GM12878 (cell line): ENCODE results near the gene SOCS6. TPM values are rescaled to one million over a fixed set of nuclear protein-coding genes. Genes with fewer than 3 reads are reported as not detected.

Experiments used
- ATAC-seq: fragments of 200-7000 bp; cut with Tn5 transposase; 3 replicates; pipeline ENCODE4 v1.9.1; 2020; ENCODE audit warnings: mild to moderate bottlenecking, moderate library complexity
- BruUV-seq: library from RNA; stranded (reverse); fragments of 400-500 nt; replicated peaks from 2 replicates; lab custom pipeline; 2021; lab: Mats Ljungman, UMichigan
- CTCF ChIA-PET: fragments of 300-600 bp; sonication (Branson Sonifier 250); formaldehyde crosslinking; extraction: SDS; loops from one replicate; lab custom pipeline; 2021; ENCODE audit warnings: inconsistent platforms; lab: Yijun Ruan, JAX
- POLR2A ChIA-PET: fragments of 350-600 bp; formaldehyde crosslinking; extraction: SDS; loops from one replicate; lab custom pipeline; 2021; ENCODE audit warnings: inconsistent platforms; lab: Charles Lee
- RAD21 ChIA-PET: fragments of 300-600 bp; sonication (Branson Sonifier 250); formaldehyde crosslinking; loops from one replicate; lab custom pipeline; 2023; ENCODE audit warnings: antibody characterized with exemption; ENCODE audit not compliant: unreplicated experiment; lab: Charles Lee
- SMC1A ChIA-PET: fragments of 300-600 bp; sonication (Branson Sonifier 250); formaldehyde crosslinking; loops from one replicate; lab custom pipeline; 2023; ENCODE audit not compliant: unreplicated experiment, uncharacterized antibody; lab: Charles Lee
- DNase-seq: peaks from one replicate; pipeline ENCODE4 v3.0.0-alpha.2; 2011; ENCODE audit warnings: low read depth, low spot score
- FAIRE-seq: peaks from 3 replicates; lab custom pipeline; 2011; peaks lifted over from hg19 to GRCh38; lab: Jason Lieb, UNC
- H2AFZ ChIP-seq: 2 replicates; pipeline ENCODE4 v1.6.0; 2011; ENCODE audit warnings: low read depth, low read length, control low read depth; ENCODE audit not compliant: control insufficient read depth
- H3K27ac ChIP-seq: 2 replicates; pipeline ENCODE4 v1.5.1; 2011; ENCODE audit warnings: control low read depth; ENCODE audit not compliant: control insufficient read depth, insufficient read depth
- H3K27me3 ChIP-seq, 2 experiments: replicated peaks in 1 of 2; 2 replicates each; pipeline versions ENCODE4 v1.6.0 to v1.6.1; 2011; ENCODE audit warnings: low read length in 1 of 2; ENCODE audit not compliant: control insufficient read depth in 2 of 2, insufficient read depth in 2 of 2
- H3K36me3 ChIP-seq, 2 experiments: 2 replicates each; pipeline ENCODE4 v1.5.1; 2011; ENCODE audit warnings: low read length in 1 of 2; ENCODE audit not compliant: control insufficient read depth in 2 of 2, insufficient read depth in 2 of 2
- H3K4me1 ChIP-seq: 2 replicates; pipeline ENCODE4 v1.6.1; 2011; ENCODE audit warnings: mild to moderate bottlenecking, low read length, moderate library complexity, mixed read lengths; ENCODE audit not compliant: control insufficient read depth, insufficient read depth
- H3K4me2 ChIP-seq: 2 replicates; pipeline ENCODE4 v1.6.0; 2011; ENCODE audit warnings: control low read depth; ENCODE audit not compliant: control insufficient read depth, insufficient read depth
- H3K4me3 ChIP-seq: fragments of 200-600 bp; sonication (generic); 2 replicates; pipeline ENCODE4 v1.5.1; 2016
- H3K79me2 ChIP-seq: 2 replicates; pipeline ENCODE4 v1.6.0; 2011; ENCODE audit warnings: low read length; ENCODE audit not compliant: control insufficient read depth, insufficient read depth
- H3K9ac ChIP-seq: 2 replicates; pipeline ENCODE4 v1.8.0; 2011; ENCODE audit warnings: low read length, control low read depth, mixed read lengths; ENCODE audit not compliant: control insufficient read depth, insufficient read depth
- H3K9me3 ChIP-seq: replicated peaks from 3 replicates; pipeline ENCODE4 v1.5.1; 2011; ENCODE audit warnings: mild to moderate bottlenecking, low read length; ENCODE audit not compliant: control insufficient read depth, insufficient read depth
- H4K20me1 ChIP-seq: 2 replicates; pipeline ENCODE4 v1.6.0; 2011; ENCODE audit not compliant: control insufficient read depth, insufficient read depth
- BCL11A ChIP-seq: IDR thresholded peaks from 2 replicates; pipeline ENCODE4 v1.6.1; 2011; ENCODE audit warnings: low read depth, low read length
- CEBPB ChIP-seq, 2 experiments: fragments of 150-350 bp in 1 of 2; IDR thresholded peaks; 2 replicates each; pipeline ENCODE4 v1.6.1; 2012 to 2014; ENCODE audit warnings: low read depth in 2 of 2, low read length in 2 of 2, borderline replicate concordance in 1 of 2, inconsistent platforms in 1 of 2
- CHD1 ChIP-seq: IDR thresholded peaks from 2 replicates; pipeline ENCODE4 v1.6.1; 2012; ENCODE audit warnings: low read depth, low read length, improper control_type of control experiment
- FOXK2 ChIP-seq: fragments of 450-650 bp; IDR thresholded peaks from 2 replicates; pipeline ENCODE4 v1.6.1; 2017; ENCODE audit warnings: mild to moderate bottlenecking, moderate library complexity
- HDAC2 ChIP-seq: fragments of 200-600 bp; sonication (generic); IDR thresholded peaks from 2 replicates; pipeline ENCODE4 v1.6.1; 2017
- NFIC ChIP-seq: IDR thresholded peaks from 2 replicates; pipeline ENCODE4 v1.6.1; 2012; ENCODE audit warnings: low read depth, mild to moderate bottlenecking, inconsistent platforms, low read length, moderate library complexity
- NR2F1 ChIP-seq: fragments of 450-650 bp; conservative IDR thresholded peaks from 2 replicates; pipeline ENCODE4 v1.6.1; 2017; ENCODE audit warnings: mild to moderate bottlenecking
- RBBP5 ChIP-seq: fragments of 200-600 bp; sonication (generic); conservative IDR thresholded peaks from 2 replicates; pipeline ENCODE4 v1.6.1; 2016
- SP1 ChIP-seq: IDR thresholded peaks from one replicate; pipeline ENCODE4 v1.6.1; 2011; ENCODE audit warnings: low read depth, low read length
- SRF ChIP-seq, 2 experiments: IDR thresholded peaks; 2 replicates each; pipeline ENCODE4 v1.6.1; 2011; ENCODE audit warnings: low read depth in 2 of 2, low read length in 2 of 2, mild to moderate bottlenecking in 1 of 2, moderate library complexity in 1 of 2
- TCF12 ChIP-seq: IDR thresholded peaks from 2 replicates; pipeline ENCODE4 v1.6.1; 2011; ENCODE audit warnings: low read depth, mild to moderate bottlenecking, low read length
- WRNIP1 ChIP-seq: IDR thresholded peaks from 2 replicates; pipeline ENCODE4 v1.6.1; 2011; ENCODE audit warnings: low read depth, low read length, improper control_type of control experiment, borderline replicate concordance
- WGBS: methylation state at CpG from one replicate; pipeline ENCODE4 v1.1.6; 2016; ENCODE audit warnings: low lambda C conversion rate; ENCODE audit not compliant: insufficient replicate concordance, insufficient coverage; ENCODE audit errors: missing lambda C conversion rate; 5-methylcytosine and 5-hydroxymethylcytosine counted together
- in situ Hi-C: fragments of 300-500 bp; cut with MboI; formaldehyde crosslinking; loops from 9 replicates; pipeline ENCODE4 v1.14.3; 2018; ENCODE audit warnings: mixed read lengths
- intact Hi-C: fragments of 100-400 bp; cut with micrococcal nuclease; formaldehyde crosslinking; loops from one replicate; pipeline ENCODE4 v1.14.2; 2022; ENCODE audit not compliant: unreplicated experiment
- polyA plus RNA-seq, 11 experiments: library from polyadenylated mRNA; depleted of rRNA in 4 of 11; unstranded in 6 of 11; stranded (reverse) in 5 of 11; fragments of >200 nt; fragmentation: Nextera tagmentation in 4 of 11; fragmentation: Illumina TruSeq in 1 of 11; extraction: Ambion mirVana in 4 of 11; extraction: Trizol in 1 of 11; gene quantifications; 1 replicate in 1 of 11; 2 replicates in 10 of 11; pipeline versions ENCODE4 v1.2.1 to v1.2.3, GENCODE V29; 2011 to 2016; ENCODE audit warnings: inconsistent platforms in 2 of 11, missing spikeins in 2 of 11, low read depth in 1 of 11
- total RNA-seq, 4 experiments: library from RNA; depleted of rRNA in 3 of 4; stranded (reverse); fragments of >200 nt in 3 of 4; fragmentation: Illumina TruSeq in 1 of 4; extraction: Trizol in 1 of 4; gene quantifications; 2 replicates each; pipeline versions ENCODE4 v1.2.1 to v1.2.3, GENCODE V29; 2013 to 2021
- TF ChIP-seq, protein P1 (sequence below): fragments of 450-650 bp; IDR thresholded peaks from 2 replicates; pipeline ENCODE4 v1.6.1; 2017; ENCODE audit warnings: antibody characterized with exemption, mild to moderate bottlenecking, moderate library complexity
- TF ChIP-seq, protein P2 (sequence below): IDR thresholded peaks from 2 replicates; pipeline ENCODE4 v1.6.1; 2011; ENCODE audit warnings: mild to moderate bottlenecking, low read depth, low read length, moderate library complexity; ENCODE audit not compliant: insufficient replicate concordance
- TF ChIP-seq, protein P3 (sequence below): IDR thresholded peaks from 2 replicates; pipeline ENCODE4 v1.6.1; 2012; ENCODE audit warnings: low read depth, low read length, improper control_type of control experiment
- TF ChIP-seq, protein P4 (sequence below): fragments of 450-650 bp; formaldehyde crosslinking; IDR thresholded peaks from 2 replicates; pipeline ENCODE4 v1.4.0; 2020; ENCODE audit warnings: mild to moderate bottlenecking, moderate library complexity

SOCS6 gene
- total and polyA plus RNA-seq, 10 of the 15 experiments (the other 5 are each of a cell fraction or from before 2014, with no cell fraction given): 1.6 to 6.1 (median 4.1) TPM

DNA sequence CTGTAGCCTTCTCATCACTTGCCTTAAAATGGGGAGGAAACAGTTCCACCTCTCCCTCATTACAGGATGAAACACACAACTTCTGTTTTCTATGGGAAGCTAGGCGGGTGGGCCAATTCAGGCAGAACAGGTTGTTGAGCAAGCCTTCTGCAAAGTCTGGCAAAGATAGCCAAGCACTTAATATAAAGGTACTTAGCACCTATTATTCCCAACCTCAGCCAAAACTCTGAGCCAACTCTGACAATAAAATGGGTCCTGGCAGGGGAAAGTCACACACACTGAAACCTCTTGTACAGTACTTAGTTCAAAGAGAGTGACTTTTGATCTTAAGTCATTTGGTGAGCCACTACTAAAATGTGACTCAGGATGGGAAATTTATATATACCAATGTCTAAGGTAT is 15.8 kb upstream of the SOCS6 start:
- H3K9ac ChIP-seq: no peak overlapping the region
- DNase-seq (no peak), ATAC-seq (no peak), FAIRE-seq (no peak)
- CTCF ChIA-PET: no interaction called here
- no TSS peak for BruUV-seq
- H3K9me3 ChIP-seq: peaks cover 7% of the 10 kb centered on the region; the same call in 2 of the 3 replicates
- RAD21 ChIA-PET: no interaction called here
- H2AFZ ChIP-seq: no peak overlapping the region
- in situ Hi-C loops (no loop called here), intact Hi-C loops (no loop called here)
- H3K27me3 ChIP-seq: 0 out of 4 replicates have a peak, but pooled peaks cover 0 to 1% of the 10 kb centered on the region in 2 experiments
- TF ChIP-seq CHD1 (no peak), SRF (IDR thresholded peaks at IDR 0.05; ENCODE audit: low read depth in 2 of 2, low read length in 2 of 2) (no peak), SP1 (no peak), WRNIP1 (no peak), BCL11A (no peak), CEBPB (IDR thresholded peaks at IDR 0.05; ENCODE audit: borderline replicate concordance in 1 of 2, low read depth in 2 of 2, low read length in 2 of 2) (no peak), NFIC (no peak), HDAC2 (no peak), RBBP5 (no peak), TCF12 (no peak), FOXK2 (no peak), NR2F1 (no peak)
- TF ChIP-seq, protein P1, sequence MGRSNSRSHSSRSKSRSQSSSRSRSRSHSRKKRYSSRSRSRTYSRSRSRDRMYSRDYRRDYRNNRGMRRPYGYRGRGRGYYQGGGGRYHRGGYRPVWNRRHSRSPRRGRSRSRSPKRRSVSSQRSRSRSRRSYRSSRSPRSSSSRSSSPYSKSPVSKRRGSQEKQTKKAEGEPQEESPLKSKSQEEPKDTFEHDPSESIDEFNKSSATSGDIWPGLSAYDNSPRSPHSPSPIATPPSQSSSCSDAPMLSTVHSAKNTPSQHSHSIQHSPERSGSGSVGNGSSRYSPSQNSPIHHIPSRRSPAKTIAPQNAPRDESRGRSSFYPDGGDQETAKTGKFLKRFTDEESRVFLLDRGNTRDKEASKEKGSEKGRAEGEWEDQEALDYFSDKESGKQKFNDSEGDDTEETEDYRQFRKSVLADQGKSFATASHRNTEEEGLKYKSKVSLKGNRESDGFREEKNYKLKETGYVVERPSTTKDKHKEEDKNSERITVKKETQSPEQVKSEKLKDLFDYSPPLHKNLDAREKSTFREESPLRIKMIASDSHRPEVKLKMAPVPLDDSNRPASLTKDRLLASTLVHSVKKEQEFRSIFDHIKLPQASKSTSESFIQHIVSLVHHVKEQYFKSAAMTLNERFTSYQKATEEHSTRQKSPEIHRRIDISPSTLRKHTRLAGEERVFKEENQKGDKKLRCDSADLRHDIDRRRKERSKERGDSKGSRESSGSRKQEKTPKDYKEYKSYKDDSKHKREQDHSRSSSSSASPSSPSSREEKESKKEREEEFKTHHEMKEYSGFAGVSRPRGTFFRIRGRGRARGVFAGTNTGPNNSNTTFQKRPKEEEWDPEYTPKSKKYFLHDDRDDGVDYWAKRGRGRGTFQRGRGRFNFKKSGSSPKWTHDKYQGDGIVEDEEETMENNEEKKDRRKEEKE: no peak
- TF ChIP-seq, protein P2, sequence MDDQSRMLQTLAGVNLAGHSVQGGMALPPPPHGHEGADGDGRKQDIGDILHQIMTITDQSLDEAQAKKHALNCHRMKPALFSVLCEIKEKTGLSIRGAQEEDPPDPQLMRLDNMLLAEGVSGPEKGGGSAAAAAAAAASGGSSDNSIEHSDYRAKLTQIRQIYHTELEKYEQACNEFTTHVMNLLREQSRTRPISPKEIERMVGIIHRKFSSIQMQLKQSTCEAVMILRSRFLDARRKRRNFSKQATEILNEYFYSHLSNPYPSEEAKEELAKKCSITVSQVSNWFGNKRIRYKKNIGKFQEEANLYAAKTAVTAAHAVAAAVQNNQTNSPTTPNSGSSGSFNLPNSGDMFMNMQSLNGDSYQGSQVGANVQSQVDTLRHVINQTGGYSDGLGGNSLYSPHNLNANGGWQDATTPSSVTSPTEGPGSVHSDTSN: no peak
- TF ChIP-seq, protein P3, sequence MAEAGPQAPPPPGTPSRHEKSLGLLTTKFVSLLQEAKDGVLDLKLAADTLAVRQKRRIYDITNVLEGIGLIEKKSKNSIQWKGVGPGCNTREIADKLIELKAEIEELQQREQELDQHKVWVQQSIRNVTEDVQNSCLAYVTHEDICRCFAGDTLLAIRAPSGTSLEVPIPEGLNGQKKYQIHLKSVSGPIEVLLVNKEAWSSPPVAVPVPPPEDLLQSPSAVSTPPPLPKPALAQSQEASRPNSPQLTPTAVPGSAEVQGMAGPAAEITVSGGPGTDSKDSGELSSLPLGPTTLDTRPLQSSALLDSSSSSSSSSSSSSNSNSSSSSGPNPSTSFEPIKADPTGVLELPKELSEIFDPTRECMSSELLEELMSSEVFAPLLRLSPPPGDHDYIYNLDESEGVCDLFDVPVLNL: no peak
- TF ChIP-seq, protein P4, sequence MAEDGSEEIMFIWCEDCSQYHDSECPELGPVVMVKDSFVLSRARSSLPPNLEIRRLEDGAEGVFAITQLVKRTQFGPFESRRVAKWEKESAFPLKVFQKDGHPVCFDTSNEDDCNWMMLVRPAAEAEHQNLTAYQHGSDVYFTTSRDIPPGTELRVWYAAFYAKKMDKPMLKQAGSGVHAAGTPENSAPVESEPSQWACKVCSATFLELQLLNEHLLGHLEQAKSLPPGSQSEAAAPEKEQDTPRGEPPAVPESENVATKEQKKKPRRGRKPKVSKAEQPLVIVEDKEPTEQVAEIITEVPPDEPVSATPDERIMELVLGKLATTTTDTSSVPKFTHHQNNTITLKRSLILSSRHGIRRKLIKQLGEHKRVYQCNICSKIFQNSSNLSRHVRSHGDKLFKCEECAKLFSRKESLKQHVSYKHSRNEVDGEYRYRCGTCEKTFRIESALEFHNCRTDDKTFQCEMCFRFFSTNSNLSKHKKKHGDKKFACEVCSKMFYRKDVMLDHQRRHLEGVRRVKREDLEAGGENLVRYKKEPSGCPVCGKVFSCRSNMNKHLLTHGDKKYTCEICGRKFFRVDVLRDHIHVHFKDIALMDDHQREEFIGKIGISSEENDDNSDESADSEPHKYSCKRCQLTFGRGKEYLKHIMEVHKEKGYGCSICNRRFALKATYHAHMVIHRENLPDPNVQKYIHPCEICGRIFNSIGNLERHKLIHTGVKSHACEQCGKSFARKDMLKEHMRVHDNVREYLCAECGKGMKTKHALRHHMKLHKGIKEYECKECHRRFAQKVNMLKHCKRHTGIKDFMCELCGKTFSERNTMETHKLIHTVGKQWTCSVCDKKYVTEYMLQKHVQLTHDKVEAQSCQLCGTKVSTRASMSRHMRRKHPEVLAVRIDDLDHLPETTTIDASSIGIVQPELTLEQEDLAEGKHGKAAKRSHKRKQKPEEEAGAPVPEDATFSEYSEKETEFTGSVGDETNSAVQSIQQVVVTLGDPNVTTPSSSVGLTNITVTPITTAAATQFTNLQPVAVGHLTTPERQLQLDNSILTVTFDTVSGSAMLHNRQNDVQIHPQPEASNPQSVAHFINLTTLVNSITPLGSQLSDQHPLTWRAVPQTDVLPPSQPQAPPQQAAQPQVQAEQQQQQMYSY: no peak
- SMC1A ChIA-PET: no interaction called here
- H3K4me2 ChIP-seq: no peak overlapping the region
- no peaks in the 10 kb centered on the region for H3K36me3 ChIP-seq
- H3K27ac ChIP-seq: no peak overlapping the region
- H3K4me1 ChIP-seq: no peaks in the 10 kb centered on the region
- 92% methylated on average over 1 of the region's 1 CpG for WGBS
- H4K20me1 ChIP-seq: no peaks in the 10 kb centered on the region
- H3K79me2 ChIP-seq: no peaks in the 10 kb centered on the region
- POLR2A ChIA-PET: no interaction called here
- H3K4me3 ChIP-seq: no peak overlapping the region
